Activated CD8-positive, alpha-beta memory T cell treated with anti-CD3 and anti-CD28 coated beads for 36 hours (primary cell): ENCODE measurements around the gene PCMTD2. TPM values are rescaled to one million over a fixed set of nuclear protein-coding genes. Genes with fewer than 3 reads are reported as not detected.

Experiments
- CTCF ChIA-PET: fragments of 350-600 bp; sonication (Branson Sonifier 250); formaldehyde crosslinking; loops from one replicate; lab custom pipeline; 2021; ENCODE audit warnings: antibody characterized with exemption; lab: Charles Lee
- POLR2A ChIA-PET: fragments of 350-600 bp; sonication (Branson Sonifier 250); formaldehyde crosslinking; loops from one replicate; lab custom pipeline; 2021; ENCODE audit warnings: antibody characterized with exemption; lab: Charles Lee
- total RNA-seq, 2 experiments: library from RNA; stranded (reverse); gene quantifications; one replicate each; pipeline ENCODE4 v1.2.3, GENCODE V29; 2021

The PCMTD2 gene
- total RNA-seq, 2 experiments from 2014 or later, result 25.9 to 28.0 TPM

GRCh38 chr20:64236137-64237088 lies 19.1 kb upstream of the PCMTD2 start:
- POLR2A ChIA-PET, result no interaction called here
- CTCF ChIA-PET, result no interaction called here

GRCh38 chr20:64237316-64237715 lies 18.2 kb upstream of the PCMTD2 start:
- ChIA-PET POLR2A (no interaction called here), CTCF (no interaction called here)

GRCh38 chr20:64238115-64238825 lies 17.3 kb upstream of the PCMTD2 start:
- ChIA-PET CTCF (no interaction called here), POLR2A (no interaction called here)

- POLR2A ChIA-PET, result no interaction called here
- CTCF ChIA-PET, result no interaction called here
Observed at GRCh38 chr20:64238851-64239387, 16.6 kb upstream of the PCMTD2 start.

- CTCF ChIA-PET, result no interaction called here
- POLR2A ChIA-PET, result no interaction called here
Observed at GRCh38 chr20:64239449-64240242, 15.9 kb upstream of the PCMTD2 start.

GRCh38 chr20:64240243-64241015 lies 15.1 kb upstream of the PCMTD2 start:
- ChIA-PET CTCF (interaction anchor here (0.8 kb wide), 1 partner anchor 15 kb away, joined by 3 read pairs; the partner anchor contains the start of gene PCMTD2), POLR2A (no interaction called here)

GRCh38 chr20:64241061-64241460 lies 14.5 kb upstream of the PCMTD2 start:
- ChIA-PET CTCF (interaction anchor here (0.8 kb wide), 1 partner anchor 14 kb away, joined by 3 read pairs; the partner anchor contains the start of gene PCMTD2), POLR2A (no interaction called here)

GRCh38 chr20:64242003-64242796 lies 13.3 kb upstream of the PCMTD2 start:
- ChIA-PET CTCF (no interaction called here), POLR2A (no interaction called here)

- ChIA-PET CTCF (no interaction called here), POLR2A (no interaction called here)
Observed at GRCh38 chr20:64242797-64243475, 12.6 kb upstream of the PCMTD2 start.

- POLR2A ChIA-PET, result no interaction called here
- CTCF ChIA-PET, result no interaction called here
Observed at GRCh38 chr20:64244281-64244805, 11.2 kb upstream of the PCMTD2 start.

- POLR2A ChIA-PET, result no interaction called here
- CTCF ChIA-PET, result no interaction called here
Observed at GRCh38 chr20:64244870-64245603, 10.5 kb upstream of the PCMTD2 start.

GRCh38 chr20:64245746-64246595 lies 9.6 kb upstream of the PCMTD2 start:
- ChIA-PET POLR2A (no interaction called here), CTCF (no interaction called here)

- ChIA-PET POLR2A (no interaction called here), CTCF (no interaction called here)
Observed at GRCh38 chr20:64246616-64247306, 8.8 kb upstream of the PCMTD2 start.

- ChIA-PET CTCF (no interaction called here), POLR2A (no interaction called here)
Observed at GRCh38 chr20:64247307-64247618, 8.3 kb upstream of the PCMTD2 start.
